A549 (cell line): Measurements from ENCODE around the gene CEP250. TPM values are rescaled to one million over a fixed set of nuclear protein-coding genes. Genes with fewer than 3 reads are reported as not detected.

ENCODE experiments used
- ATAC-seq, 2 experiments: fragments of 200-7000 bp in 1 of 2; fragments of >200 bp in 1 of 2; cut with Nextera tagmentation in 1 of 2; cut with Tn5 transposase in 1 of 2; 3 replicates each; pipeline versions ENCODE4 v1.8.0 to v1.9.1; 2018 to 2020; ENCODE audit warnings: mild to moderate bottlenecking in 1 of 2, moderate library complexity in 1 of 2
- CTCF ChIA-PET: fragments of 300-600 bp; sonication (Branson Sonifier 250); formaldehyde crosslinking; extraction: SDS; loops from one replicate; lab custom pipeline; 2021; ENCODE audit warnings: antibody characterized with exemption, inconsistent platforms; lab: Yijun Ruan, JAX
- POLR2A ChIA-PET: fragments of 350-600 bp; formaldehyde crosslinking; extraction: SDS; loops from one replicate; lab custom pipeline; 2021; ENCODE audit warnings: antibody characterized with exemption, inconsistent platforms; lab: Yijun Ruan, JAX
- DNase-seq, 2 experiments: peaks; one replicate each; pipeline versions ENCODE4 v3.0.0 to v3.0.0-alpha.2; 2011 to 2016; ENCODE audit warnings: low read depth in 1 of 2, low spot score in 1 of 2
- FAIRE-seq: peaks from 2 replicates; lab custom pipeline; 2011; peaks lifted over from hg19 to GRCh38; lab: Jason Lieb, UNC
- H3K27ac ChIP-seq, 2 experiments: fragments of >200 bp; sonication (Bioruptor Twin); formaldehyde crosslinking; 3 replicates each; pipeline ENCODE4 v1.5.1; 2016 to 2017
- H3K4me1 ChIP-seq: fragments of >200 bp; sonication (Bioruptor Twin); formaldehyde crosslinking; 3 replicates; pipeline ENCODE4 v1.6.1; 2016
- H3K4me2 ChIP-seq: fragments of >200 bp; sonication (Bioruptor Twin); formaldehyde crosslinking; 3 replicates; pipeline ENCODE4 v1.6.1; 2016
- H3K4me3 ChIP-seq: fragments of >200 bp; sonication (Bioruptor Twin); formaldehyde crosslinking; 3 replicates; pipeline ENCODE4 v1.5.1; 2016
- H3K9me3 ChIP-seq: fragments of >200 bp; sonication (Bioruptor Twin); formaldehyde crosslinking; 3 replicates; pipeline ENCODE4 v1.6.1; 2016
- CHD2 ChIP-seq: fragments of 150-350 bp; IDR thresholded peaks from 2 replicates; pipeline ENCODE4 v1.6.1; 2014; ENCODE audit warnings: low read length; ENCODE audit not compliant: partially characterized antibody
- EHMT2 ChIP-seq: fragments of 200-600 bp; sonication (generic); IDR thresholded peaks from 2 replicates; pipeline ENCODE4 v1.6.1; 2016; ENCODE audit warnings: antibody characterized with exemption, low read depth, mild to moderate bottlenecking, moderate library complexity
- ESRRA ChIP-seq: fragments of 150-350 bp; IDR thresholded peaks from 2 replicates; pipeline ENCODE4 v1.6.1; 2014; ENCODE audit warnings: mild to moderate bottlenecking, low read length, borderline replicate concordance
- FOSB ChIP-seq: fragments of 250-450 bp; sonication (Bioruptor Pico); IDR thresholded peaks from 2 replicates; pipeline ENCODE4 v1.5.0; 2020; ENCODE audit warnings: mild to moderate bottlenecking, moderate library complexity
- HOXA7 ChIP-seq: fragments of 250-450 bp; sonication (Bioruptor Pico); IDR thresholded peaks from 2 replicates; pipeline ENCODE4 v1.5.0; 2020; ENCODE audit warnings: mild to moderate bottlenecking, moderate library complexity
- HOXB5 ChIP-seq: fragments of 250-450 bp; sonication (Bioruptor Pico); IDR thresholded peaks from 2 replicates; pipeline ENCODE4 v1.5.0; 2020; ENCODE audit warnings: mild to moderate bottlenecking, moderate library complexity
- KDM5A ChIP-seq: fragments of 200-600 bp; sonication (generic); IDR thresholded peaks from 2 replicates; pipeline ENCODE4 v1.6.1; 2016; ENCODE audit warnings: antibody characterized with exemption, mild to moderate bottlenecking
- MAZ ChIP-seq: fragments of 150-350 bp; IDR thresholded peaks from 2 replicates; pipeline ENCODE4 v1.6.1; 2014; ENCODE audit warnings: antibody characterized with exemption, low read depth, low read length, borderline replicate concordance
- NR3C1 ChIP-seq: fragments of >200 bp; sonication (Bioruptor Twin); formaldehyde crosslinking; IDR thresholded peaks from 3 replicates; pipeline ENCODE4 v1.6.1; 2017
- PHF8 ChIP-seq: fragments of 200-600 bp; sonication (generic); IDR thresholded peaks from 2 replicates; pipeline ENCODE4 v1.6.1; 2016; ENCODE audit warnings: low read depth, mild to moderate bottlenecking, antibody characterized with exemption, moderate library complexity, borderline replicate concordance
- POLR2AphosphoS2 ChIP-seq: conservative IDR thresholded peaks from 2 replicates; pipeline ENCODE4 v1.6.1; 2012; ENCODE audit warnings: low read length, improper control_type of control experiment, inconsistent platforms
- RARB ChIP-seq: fragments of 250-450 bp; sonication (Bioruptor Pico); IDR thresholded peaks from 2 replicates; pipeline ENCODE4 v1.8.0; 2021; ENCODE audit warnings: mild to moderate bottlenecking, moderate library complexity
- SREBF2 ChIP-seq: fragments of 450-650 bp; IDR thresholded peaks from 2 replicates; pipeline ENCODE4 v1.6.1; 2014; ENCODE audit warnings: mild to moderate bottlenecking, moderate library complexity
- ZC3H11A ChIP-seq: fragments of 450-650 bp; IDR thresholded peaks from 2 replicates; pipeline ENCODE4 v1.6.1; 2014; ENCODE audit warnings: antibody characterized with exemption, mild to moderate bottlenecking
- ZFP36 ChIP-seq: fragments of 450-650 bp; IDR thresholded peaks from 2 replicates; pipeline ENCODE4 v1.6.1; 2014; ENCODE audit warnings: borderline replicate concordance; ENCODE audit not compliant: partially characterized antibody
- WGBS: methylation state at CpG from one replicate; pipeline ENCODE4 v1.1.6; 2017; ENCODE audit errors: missing lambda C conversion rate; 5-methylcytosine and 5-hydroxymethylcytosine counted together
- polyA plus RNA-seq, 4 experiments: library from polyadenylated mRNA; depleted of rRNA in 3 of 4; stranded (reverse); fragments of >200 nt; fragmentation: RNase III in 1 of 4; extraction: RNeasy Plus Mini Kit Qiagen cat#74134 plus additional on column Dnase treatment in 1 of 4; gene quantifications; 2 replicates in 3 of 4; 3 replicates in 1 of 4; pipeline ENCODE4 v1.2.3, GENCODE V29; 2011 to 2017
- TF ChIP-seq, protein P1 (sequence below): fragments of 250-450 bp; sonication (Bioruptor Pico); IDR thresholded peaks from 2 replicates; pipeline ENCODE4 v1.5.0; 2020; ENCODE audit warnings: low read depth, mild to moderate bottlenecking, moderate library complexity
- TF ChIP-seq, protein P2 (sequence below): IDR thresholded peaks from 2 replicates; pipeline ENCODE4 v1.6.1; 2012
- TF ChIP-seq, protein P3 (sequence below): fragments of >200 bp; sonication (Bioruptor Twin); formaldehyde crosslinking; IDR thresholded peaks from 3 replicates; pipeline ENCODE4 v1.5.1; 2016
- TF ChIP-seq, protein P4 (sequence below): fragments of 250-450 bp; sonication (Bioruptor Pico); IDR thresholded peaks from 2 replicates; pipeline ENCODE4 v1.5.0; 2021; ENCODE audit warnings: mild to moderate bottlenecking, moderate library complexity, borderline replicate concordance
- TF ChIP-seq, protein P5 (sequence below): IDR thresholded peaks from 2 replicates; pipeline ENCODE4 v1.6.1; 2012

CEP250 gene
- polyA plus RNA-seq, 2 of the 4 experiments (the other 2 are of a cell fraction) = 13.8 to 19.6 TPM

DNA sequence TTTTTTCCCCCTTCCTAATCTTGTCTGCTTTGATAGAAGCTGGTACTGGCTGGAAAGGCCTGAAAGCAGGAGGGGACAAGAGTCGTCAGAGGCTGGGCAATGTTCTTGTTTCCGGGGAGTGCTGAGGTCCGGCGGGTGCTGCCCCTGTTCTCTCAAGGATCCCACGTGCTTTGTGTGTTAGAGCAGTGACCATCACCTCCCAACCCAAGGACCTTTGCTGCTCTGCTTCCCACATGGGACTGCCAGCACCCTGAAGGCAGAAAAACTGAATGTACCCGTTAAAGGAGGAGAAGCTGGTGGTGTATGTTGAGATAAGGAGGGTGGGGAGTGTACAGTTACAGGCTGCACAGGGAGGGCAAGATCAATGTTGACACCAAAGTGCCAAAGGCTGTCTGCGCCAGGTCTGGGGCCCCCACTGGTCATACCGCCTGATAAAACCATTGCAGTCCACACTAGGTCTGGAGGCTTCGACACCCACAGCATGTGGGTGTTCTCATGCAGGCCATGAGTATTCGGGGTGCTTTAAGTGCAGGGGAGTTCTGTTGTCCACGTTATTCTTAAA lies 59.1 kb downstream of the CEP250 start:
- H3K27ac ChIP-seq = no peak overlapping the region

DNA sequence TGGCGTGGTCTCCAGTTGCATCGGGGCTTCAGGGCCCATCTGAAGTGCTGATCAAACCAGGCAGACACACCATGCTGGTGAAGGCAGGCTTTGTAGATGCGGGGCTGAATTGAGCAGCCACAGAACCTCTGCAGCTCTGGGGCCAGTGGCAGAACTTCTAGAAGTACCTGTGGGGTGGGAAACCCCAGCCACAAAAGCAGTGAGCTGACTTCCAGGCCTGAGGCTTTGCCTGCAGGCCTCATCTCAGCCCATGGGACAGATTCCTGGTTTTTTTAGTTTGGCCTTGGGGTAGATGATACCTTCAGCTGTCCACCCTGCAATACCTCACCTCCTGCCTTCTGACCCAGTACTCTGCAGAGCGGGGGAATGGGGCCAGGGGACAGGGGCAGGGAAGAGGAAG lies 59.9 kb downstream of the CEP250 start:
- no peak for ATAC-seq
- H3K27ac ChIP-seq = no peak overlapping the region; a peak in 1 of 6 replicates
- 94% methylated on average over 4 of the region's 4 CpGs for WGBS
- no peak for FAIRE-seq
- H3K4me3 ChIP-seq = no peak overlapping the region
- no peaks in the 10 kb centered on the region for H3K9me3 ChIP-seq
- TF ChIP-seq FOSB (CRISPR knock-in tag) (no peak), HOXB5 (no peak), SREBF2 (no peak)
- TF ChIP-seq, protein P1, sequence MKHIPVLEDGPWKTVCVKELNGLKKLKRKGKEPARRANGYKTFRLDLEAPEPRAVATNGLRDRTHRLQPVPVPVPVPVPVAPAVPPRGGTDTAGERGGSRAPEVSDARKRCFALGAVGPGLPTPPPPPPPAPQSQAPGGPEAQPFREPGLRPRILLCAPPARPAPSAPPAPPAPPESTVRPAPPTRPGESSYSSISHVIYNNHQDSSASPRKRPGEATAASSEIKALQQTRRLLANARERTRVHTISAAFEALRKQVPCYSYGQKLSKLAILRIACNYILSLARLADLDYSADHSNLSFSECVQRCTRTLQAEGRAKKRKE (CRISPR knock-in tag) = no peak
- TF ChIP-seq, all 56 proteins: peak for 0
- CTCF ChIA-PET = interaction anchor here (0.7 to 2.9 kb wide), 9 partner anchors 11 to 623 kb away, joined by 3 to 8 read pairs (median 6); no protein-coding TSS in a partner anchor
- POLR2A ChIA-PET = interaction anchor here (2.2 kb wide), 1 partner anchor 26 kb away, joined by 6 read pairs; the partner anchor contains the start of gene ERGIC3
- Histone ChIP-seq H3K4me2 (no peak overlapping the region), H3K4me1 (peaks cover 11% of the 10 kb centered on the region; the same call in 2 of the 3 replicates)
- DNase-seq = no peak

More for the DNA sequence above, 59.1 kb downstream of the CEP250 start:
- Histone ChIP-seq H3K9me3 (no peaks in the 10 kb centered on the region), H3K4me2 (no peak overlapping the region), H3K4me1 (peaks cover 11% of the 10 kb centered on the region; the same call in 2 of the 3 replicates), H3K4me3 (no peak overlapping the region)
- POLR2A ChIA-PET = no interaction called here
- DNase-seq (no peak), ATAC-seq (no peak), FAIRE-seq (no peak)
- CTCF ChIA-PET = interaction anchor here (0.7 to 2.8 kb wide), 10 partner anchors 11 to 624 kb away, joined by 3 to 6 read pairs (median 5); no protein-coding TSS in a partner anchor
- TF ChIP-seq RARB (CRISPR knock-in tag) = no peak
- TF ChIP-seq, protein P2, sequence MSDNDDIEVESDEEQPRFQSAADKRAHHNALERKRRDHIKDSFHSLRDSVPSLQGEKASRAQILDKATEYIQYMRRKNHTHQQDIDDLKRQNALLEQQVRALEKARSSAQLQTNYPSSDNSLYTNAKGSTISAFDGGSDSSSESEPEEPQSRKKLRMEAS = no peak
- TF ChIP-seq KDM5A = no peak
- TF ChIP-seq ZFP36 = no peak
- TF ChIP-seq, protein P3, sequence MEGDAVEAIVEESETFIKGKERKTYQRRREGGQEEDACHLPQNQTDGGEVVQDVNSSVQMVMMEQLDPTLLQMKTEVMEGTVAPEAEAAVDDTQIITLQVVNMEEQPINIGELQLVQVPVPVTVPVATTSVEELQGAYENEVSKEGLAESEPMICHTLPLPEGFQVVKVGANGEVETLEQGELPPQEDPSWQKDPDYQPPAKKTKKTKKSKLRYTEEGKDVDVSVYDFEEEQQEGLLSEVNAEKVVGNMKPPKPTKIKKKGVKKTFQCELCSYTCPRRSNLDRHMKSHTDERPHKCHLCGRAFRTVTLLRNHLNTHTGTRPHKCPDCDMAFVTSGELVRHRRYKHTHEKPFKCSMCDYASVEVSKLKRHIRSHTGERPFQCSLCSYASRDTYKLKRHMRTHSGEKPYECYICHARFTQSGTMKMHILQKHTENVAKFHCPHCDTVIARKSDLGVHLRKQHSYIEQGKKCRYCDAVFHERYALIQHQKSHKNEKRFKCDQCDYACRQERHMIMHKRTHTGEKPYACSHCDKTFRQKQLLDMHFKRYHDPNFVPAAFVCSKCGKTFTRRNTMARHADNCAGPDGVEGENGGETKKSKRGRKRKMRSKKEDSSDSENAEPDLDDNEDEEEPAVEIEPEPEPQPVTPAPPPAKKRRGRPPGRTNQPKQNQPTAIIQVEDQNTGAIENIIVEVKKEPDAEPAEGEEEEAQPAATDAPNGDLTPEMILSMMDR = no peak
- TF ChIP-seq, protein P1 (CRISPR knock-in tag) = no peak
- no peak for TF ChIP-seq HOXA7
- TF ChIP-seq ZC3H11A = no peak
- TF ChIP-seq EHMT2 = no peak
- TF ChIP-seq, protein P4, sequence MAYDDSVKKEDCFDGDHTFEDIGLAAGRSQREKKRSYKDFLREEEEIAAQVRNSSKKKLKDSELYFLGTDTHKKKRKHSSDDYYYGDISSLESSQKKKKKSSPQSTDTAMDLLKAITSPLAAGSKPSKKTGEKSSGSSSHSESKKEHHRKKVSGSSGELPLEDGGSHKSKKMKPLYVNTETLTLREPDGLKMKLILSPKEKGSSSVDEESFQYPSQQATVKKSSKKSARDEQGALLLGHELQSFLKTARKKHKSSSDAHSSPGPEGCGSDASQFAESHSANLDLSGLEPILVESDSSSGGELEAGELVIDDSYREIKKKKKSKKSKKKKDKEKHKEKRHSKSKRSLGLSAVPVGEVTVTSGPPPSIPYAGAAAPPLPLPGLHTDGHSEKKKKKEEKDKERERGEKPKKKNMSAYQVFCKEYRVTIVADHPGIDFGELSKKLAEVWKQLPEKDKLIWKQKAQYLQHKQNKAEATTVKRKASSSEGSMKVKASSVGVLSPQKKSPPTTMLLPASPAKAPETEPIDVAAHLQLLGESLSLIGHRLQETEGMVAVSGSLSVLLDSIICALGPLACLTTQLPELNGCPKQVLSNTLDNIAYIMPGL (CRISPR knock-in tag) = no peak
- TF ChIP-seq ESRRA = no peak
- no peak for TF ChIP-seq PHF8
- no peak for TF ChIP-seq MAZ
- no peak for TF ChIP-seq POLR2AphosphoS2
- TF ChIP-seq, protein P5, sequence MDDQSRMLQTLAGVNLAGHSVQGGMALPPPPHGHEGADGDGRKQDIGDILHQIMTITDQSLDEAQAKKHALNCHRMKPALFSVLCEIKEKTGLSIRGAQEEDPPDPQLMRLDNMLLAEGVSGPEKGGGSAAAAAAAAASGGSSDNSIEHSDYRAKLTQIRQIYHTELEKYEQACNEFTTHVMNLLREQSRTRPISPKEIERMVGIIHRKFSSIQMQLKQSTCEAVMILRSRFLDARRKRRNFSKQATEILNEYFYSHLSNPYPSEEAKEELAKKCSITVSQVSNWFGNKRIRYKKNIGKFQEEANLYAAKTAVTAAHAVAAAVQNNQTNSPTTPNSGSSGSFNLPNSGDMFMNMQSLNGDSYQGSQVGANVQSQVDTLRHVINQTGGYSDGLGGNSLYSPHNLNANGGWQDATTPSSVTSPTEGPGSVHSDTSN = no peak
- no peak for TF ChIP-seq CHD2
- TF ChIP-seq NR3C1 = no peak
- 92% methylated on average over 11 of the region's 11 CpGs for WGBS
